Stimulated activated effector memory CD8-positive, alpha-beta T cell treated with anti-CD3 and anti-CD28 coated beads, Interleukin-12 subunit alpha, Interleukin-12 subunit beta, amount 100 ng/mL, for 72 hours (primary cell): Measurements from ENCODE around the gene MAPK10.

ENCODE experiments used
- ATAC-seq: fragments of 150-1000 bp; cut with Tn5 transposase; 2 replicates; pipeline ENCODE4 v1.10.0; 2021
- DNase-seq, 2 donors: peaks; one replicate each; pipeline ENCODE4 v3.0.0; 2021 to 2022; ENCODE audit warnings: low spot score in 2 of 2
- H3K27ac Mint-ChIP-seq: one replicate; pipeline ENCODE4 v1.8.0; 2022; ENCODE audit warnings: mild to moderate bottlenecking, mixed read lengths
- H3K36me3 Mint-ChIP-seq: one replicate; pipeline ENCODE4 v1.8.0; 2022; ENCODE audit warnings: mild to moderate bottlenecking, mixed read lengths
- H3K4me1 Mint-ChIP-seq: one replicate; pipeline ENCODE4 v1.8.0; 2022; ENCODE audit warnings: mixed read lengths
- H3K4me3 Mint-ChIP-seq: one replicate; pipeline ENCODE4 v1.8.0; 2022; ENCODE audit warnings: mild to moderate bottlenecking, mixed read lengths
- H3K9me3 Mint-ChIP-seq: one replicate; pipeline ENCODE4 v1.8.0; 2022; ENCODE audit warnings: mixed read lengths

Gene MAPK10

GRCh38 chr4:85961887-85962286, 398.0 kb downstream of the MAPK10 start:
- H3K36me3 Mint-ChIP-seq = no peaks in the 10 kb centered on the region
- H3K9me3 Mint-ChIP-seq = peaks cover 5% of the 10 kb centered on the region
- ATAC-seq (no peak), DNase-seq (no peak)
- H3K4me3 Mint-ChIP-seq = no peak overlapping the region
- no peak overlapping the region for H3K27ac Mint-ChIP-seq
- no peaks in the 10 kb centered on the region for H3K4me1 Mint-ChIP-seq

- no peak overlapping the region for H3K27ac Mint-ChIP-seq
- no peaks in the 10 kb centered on the region for H3K36me3 Mint-ChIP-seq
- H3K9me3 Mint-ChIP-seq = peaks cover 3% of the 10 kb centered on the region
- H3K4me1 Mint-ChIP-seq = no peaks in the 10 kb centered on the region
- no peak overlapping the region for H3K4me3 Mint-ChIP-seq
- ATAC-seq (no peak), DNase-seq (no peak)
Measured at GRCh38 chr4:85956293-85956945, 403.4 kb downstream of the MAPK10 start.

- H3K4me3 Mint-ChIP-seq = no peak overlapping the region
- H3K27ac Mint-ChIP-seq = no peak overlapping the region
- DNase-seq (no peak), ATAC-seq (no peak)
- peaks cover 3% of the 10 kb centered on the region for H3K9me3 Mint-ChIP-seq
- H3K4me1 Mint-ChIP-seq = no peaks in the 10 kb centered on the region
- H3K36me3 Mint-ChIP-seq = no peaks in the 10 kb centered on the region
Measured at GRCh38 chr4:85955620-85956292, 404.1 kb downstream of the MAPK10 start.

DNA sequence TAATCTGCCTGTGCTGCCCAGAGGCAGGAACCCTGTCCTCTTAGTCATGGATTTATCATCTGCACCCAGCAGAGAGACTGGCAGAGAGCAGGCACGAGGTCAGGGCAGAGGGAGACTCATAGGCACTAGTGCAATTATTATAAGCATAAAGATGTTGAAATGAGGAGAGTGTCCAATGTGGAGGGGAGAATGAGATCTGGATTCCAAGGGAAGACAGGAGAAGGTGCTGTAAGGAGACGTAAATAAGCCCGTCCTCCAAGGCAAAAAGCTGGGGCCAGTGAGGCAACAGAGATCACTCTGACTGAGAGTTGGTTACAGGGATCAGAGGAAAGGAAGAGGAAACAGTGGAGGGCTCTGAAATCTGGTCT, 406.2 kb downstream of the MAPK10 start:
- peaks cover 3% of the 10 kb centered on the region for H3K9me3 Mint-ChIP-seq
- ATAC-seq (no peak), DNase-seq (no peak)
- no peak overlapping the region for H3K27ac Mint-ChIP-seq
- no peak overlapping the region for H3K4me3 Mint-ChIP-seq
- H3K36me3 Mint-ChIP-seq = no peaks in the 10 kb centered on the region
- H3K4me1 Mint-ChIP-seq = no peaks in the 10 kb centered on the region

GRCh38 chr4:85952972-85953650, 406.7 kb downstream of the MAPK10 start:
- H3K36me3 Mint-ChIP-seq = no peaks in the 10 kb centered on the region
- no peak overlapping the region for H3K27ac Mint-ChIP-seq
- no peak overlapping the region for H3K4me3 Mint-ChIP-seq
- DNase-seq (no peak), ATAC-seq (no peak)
- no peaks in the 10 kb centered on the region for H3K4me1 Mint-ChIP-seq
- H3K9me3 Mint-ChIP-seq = peaks cover 3% of the 10 kb centered on the region

DNA sequence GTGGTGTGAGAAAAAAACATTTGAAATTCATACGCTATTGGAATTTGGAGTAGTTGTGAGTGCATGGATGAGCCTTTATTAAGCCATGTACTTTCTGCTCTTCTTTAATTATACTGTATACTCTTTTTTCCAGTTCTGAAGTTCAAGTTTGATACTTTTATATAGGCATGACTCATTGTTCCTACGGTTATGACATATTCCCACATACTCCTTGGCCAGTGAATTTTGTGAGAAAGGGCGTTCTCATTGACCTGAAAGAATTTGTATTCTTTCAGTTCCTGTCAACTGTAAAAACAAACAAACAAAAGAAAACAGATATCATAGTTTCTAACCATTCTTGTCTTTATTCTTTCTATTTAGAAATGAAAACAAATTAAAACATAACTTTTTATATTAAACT, 407.3 kb downstream of the MAPK10 start:
- ATAC-seq (no peak), DNase-seq (no peak)
- Mint-ChIP-seq H3K27ac (no peak overlapping the region), H3K4me3 (no peak overlapping the region), H3K4me1 (no peaks in the 10 kb centered on the region), H3K36me3 (no peaks in the 10 kb centered on the region), H3K9me3 (peaks cover 3% of the 10 kb centered on the region)

DNA sequence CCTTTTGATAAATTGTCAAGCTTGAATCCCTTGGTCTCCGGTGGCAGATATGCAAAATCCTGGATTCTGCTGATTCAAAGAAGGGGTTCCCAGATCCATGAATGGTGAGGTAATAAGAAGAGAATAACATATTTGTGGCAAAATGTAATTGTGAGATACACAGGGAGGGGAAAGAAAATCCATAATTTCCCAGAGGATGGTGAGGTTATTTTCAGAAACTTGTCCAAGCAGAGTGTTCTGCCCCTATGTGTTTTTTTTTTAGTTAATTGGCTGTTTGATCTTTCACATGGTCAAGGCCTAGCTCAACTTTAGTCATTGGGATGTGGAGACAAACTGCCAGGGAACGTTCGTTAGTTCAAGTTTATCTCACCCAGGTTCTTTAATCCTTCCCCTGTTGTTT, 408.8 kb downstream of the MAPK10 start:
- Mint-ChIP-seq H3K4me1 (no peaks in the 10 kb centered on the region), H3K36me3 (no peaks in the 10 kb centered on the region), H3K9me3 (peaks cover 3% of the 10 kb centered on the region), H3K4me3 (no peak overlapping the region), H3K27ac (no peak overlapping the region)
- ATAC-seq (no peak), DNase-seq (no peak)

GRCh38 chr4:85946821-85947220, 413.0 kb downstream of the MAPK10 start:
- ATAC-seq (no peak), DNase-seq (no peak)
- Mint-ChIP-seq H3K36me3 (no peaks in the 10 kb centered on the region), H3K4me3 (no peak overlapping the region), H3K27ac (no peak overlapping the region), H3K9me3 (peaks cover 2% of the 10 kb centered on the region), H3K4me1 (no peaks in the 10 kb centered on the region)

DNA sequence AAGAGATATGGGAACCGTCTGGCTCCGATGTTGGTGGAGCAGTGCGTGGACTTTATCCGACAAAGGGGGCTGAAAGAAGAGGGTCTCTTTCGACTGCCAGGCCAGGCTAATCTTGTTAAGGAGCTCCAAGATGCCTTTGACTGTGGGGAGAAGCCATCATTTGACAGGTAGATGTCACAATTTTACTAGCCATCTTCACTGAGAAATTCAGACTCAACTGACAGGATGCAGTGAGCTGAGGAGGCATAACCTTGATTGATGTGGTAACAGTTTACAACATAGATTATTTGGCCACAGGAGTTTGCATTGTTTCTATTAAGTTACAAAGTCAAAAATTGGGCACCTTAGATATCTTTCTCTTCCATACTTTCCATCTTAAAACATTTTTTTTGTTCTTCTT, 417.7 kb downstream of the MAPK10 start:
- Mint-ChIP-seq H3K9me3 (peaks cover 2% of the 10 kb centered on the region), H3K36me3 (no peaks in the 10 kb centered on the region), H3K4me1 (no peaks in the 10 kb centered on the region), H3K4me3 (no peak overlapping the region), H3K27ac (no peak overlapping the region)
- ATAC-seq = no peak
- no peak for DNase-seq

- no peaks in the 10 kb centered on the region for H3K36me3 Mint-ChIP-seq
- no peak for ATAC-seq
- no peak overlapping the region for H3K27ac Mint-ChIP-seq
- H3K4me1 Mint-ChIP-seq = no peaks in the 10 kb centered on the region
- DNase-seq = no peak
- no peak overlapping the region for H3K4me3 Mint-ChIP-seq
- peaks cover 6% of the 10 kb centered on the region for H3K9me3 Mint-ChIP-seq
Measured at GRCh38 chr4:85940151-85940550, 419.7 kb downstream of the MAPK10 start.
